Immature natural killer cell (primary cell): ENCODE data around the gene CHST8. TPM values are rescaled to one million over a fixed set of nuclear protein-coding genes. Genes with fewer than 3 reads are reported as not detected.

ENCODE experiments used
- DNase-seq, 3 donors: peaks; one replicate each; pipeline ENCODE4 v3.0.0; 2022; ENCODE audit warnings: mixed read lengths in 1 of 3
- H3K27ac Mint-ChIP-seq, 6 donors: one replicate each; pipeline ENCODE4 v1.8.0; 2020; ENCODE audit warnings: mixed read lengths in 6 of 6, mild to moderate bottlenecking in 5 of 6, inconsistent platforms in 4 of 6, moderate library complexity in 3 of 6
- H3K27me3 Mint-ChIP-seq, 3 donors: one replicate each; pipeline ENCODE4 v1.8.0; 2020 to 2021; ENCODE audit warnings: low read depth in 3 of 3, mild to moderate bottlenecking in 3 of 3, mixed read lengths in 3 of 3, moderate library complexity in 3 of 3, inconsistent platforms in 1 of 3
- H3K36me3 Mint-ChIP-seq, 3 donors: one replicate each; pipeline ENCODE4 v1.8.0; 2020; ENCODE audit warnings: mixed read lengths in 3 of 3, inconsistent platforms in 2 of 3, mild to moderate bottlenecking in 2 of 3
- H3K4me1 Mint-ChIP-seq, 2 donors: one replicate each; pipeline ENCODE4 v1.8.0; 2020; ENCODE audit warnings: inconsistent platforms in 2 of 2, mild to moderate bottlenecking in 2 of 2, mixed read lengths in 2 of 2, moderate library complexity in 1 of 2
- H3K4me3 Mint-ChIP-seq, 5 donors: one replicate each; pipeline ENCODE4 v1.8.0; 2020; ENCODE audit warnings: mild to moderate bottlenecking in 5 of 5, mixed read lengths in 5 of 5, inconsistent platforms in 3 of 5, moderate library complexity in 3 of 5
- H3K9me3 Mint-ChIP-seq, 6 donors: one replicate each; pipeline ENCODE4 v1.8.0; 2020; ENCODE audit warnings: mild to moderate bottlenecking in 6 of 6, mixed read lengths in 6 of 6, inconsistent platforms in 4 of 6, moderate library complexity in 3 of 6
- polyA plus RNA-seq, 3 donors: library from polyadenylated mRNA; unstranded; fragments of 300-500 nt; fragmentation: Illumina TruSeq; gene quantifications; one replicate each; pipeline ENCODE4 v1.2.3, GENCODE V29; 2021

The CHST8 gene
- polyA plus RNA-seq, 3 donors from 2014 or later = not detected

GRCh38 chr19:33752945-33753344 is 131.2 kb downstream of the CHST8 start:
- no peak overlapping the region for H3K4me3 Mint-ChIP-seq
- DNase-seq = no peak
- no peaks in the 10 kb centered on the region for H3K36me3 Mint-ChIP-seq
- no peaks in the 10 kb centered on the region for H3K9me3 Mint-ChIP-seq
- no peak overlapping the region for H3K27ac Mint-ChIP-seq
- H3K27me3 Mint-ChIP-seq = peaks cover 0 to 7% (median 3%) of the 10 kb centered on the region in 3 donors
- H3K4me1 Mint-ChIP-seq = no peaks in the 10 kb centered on the region

GRCh38 chr19:33754361-33754760 is 132.6 kb downstream of the CHST8 start:
- no peaks in the 10 kb centered on the region for H3K9me3 Mint-ChIP-seq
- H3K27ac Mint-ChIP-seq = no peak overlapping the region
- H3K36me3 Mint-ChIP-seq = no peaks in the 10 kb centered on the region
- DNase-seq = no peak
- H3K4me1 Mint-ChIP-seq = peaks cover 0 to 2% of the 10 kb centered on the region in 2 donors
- no peak overlapping the region for H3K4me3 Mint-ChIP-seq
- H3K27me3 Mint-ChIP-seq = peaks cover 0 to 7% (median 0%) of the 10 kb centered on the region in 3 donors

- H3K9me3 Mint-ChIP-seq = no peaks in the 10 kb centered on the region
- H3K4me3 Mint-ChIP-seq = no peak overlapping the region
- DNase-seq = no peak
- peaks cover 0 to 8% (median under 1%) of the 10 kb centered on the region in 3 donors for H3K27me3 Mint-ChIP-seq
- no peak overlapping the region for H3K27ac Mint-ChIP-seq
- H3K4me1 Mint-ChIP-seq = peaks cover 0 to 2% of the 10 kb centered on the region in 2 donors
- H3K36me3 Mint-ChIP-seq = no peaks in the 10 kb centered on the region
These were observed 133.6 kb downstream of the CHST8 start for GRCh38 chr19:33755099-33756035.

GRCh38 chr19:33756177-33756576 is 134.4 kb downstream of the CHST8 start:
- DNase-seq = no peak
- Mint-ChIP-seq H3K4me1 (peaks cover 0 to 2% of the 10 kb centered on the region in 2 donors), H3K4me3 (no peak overlapping the region), H3K36me3 (no peaks in the 10 kb centered on the region), H3K27me3 (peaks cover 0 to 7% (median 2%) of the 10 kb centered on the region in 3 donors), H3K27ac (no peak overlapping the region), H3K9me3 (no peaks in the 10 kb centered on the region)

- DNase-seq = no peak
- Mint-ChIP-seq H3K36me3 (no peaks in the 10 kb centered on the region), H3K9me3 (no peaks in the 10 kb centered on the region), H3K4me3 (no peak overlapping the region), H3K27ac (no peak overlapping the region), H3K27me3 (peaks cover 2 to 6% (median 2%) of the 10 kb centered on the region in 3 donors), H3K4me1 (peaks cover 0 to 2% of the 10 kb centered on the region in 2 donors)
These were observed 136.8 kb downstream of the CHST8 start for GRCh38 chr19:33758541-33759013.

GRCh38 chr19:33759356-33759755 is 137.6 kb downstream of the CHST8 start:
- Mint-ChIP-seq H3K36me3 (no peaks in the 10 kb centered on the region), H3K27ac (no peak overlapping the region), H3K4me1 (peaks cover 0 to 2% of the 10 kb centered on the region in 2 donors), H3K4me3 (no peak overlapping the region), H3K27me3 (peaks cover 2 to 3% (median 2%) of the 10 kb centered on the region in 3 donors), H3K9me3 (no peaks in the 10 kb centered on the region)
- DNase-seq = no peak

GRCh38 chr19:33763633-33764371 is 142.0 kb downstream of the CHST8 start:
- no peak for DNase-seq
- Mint-ChIP-seq H3K4me3 (no peak overlapping the region), H3K4me1 (peaks cover 0 to under 1% of the 10 kb centered on the region in 2 donors)

GRCh38 chr19:33766623-33767022 is 144.9 kb downstream of the CHST8 start:
- Mint-ChIP-seq H3K4me1 (no peaks in the 10 kb centered on the region), H3K36me3 (no peaks in the 10 kb centered on the region), H3K27ac (no peak overlapping the region), H3K4me3 (no peak overlapping the region), H3K27me3 (peaks cover 1 to 6% (median 4%) of the 10 kb centered on the region in 3 donors), H3K9me3 (no peaks in the 10 kb centered on the region)
- no peak for DNase-seq

More at GRCh38 chr19:33763633-33764371, 142.0 kb downstream of the CHST8 start:
- H3K27me3 Mint-ChIP-seq = peaks cover 2 to 7% (median 5%) of the 10 kb centered on the region in 3 donors
- no peaks in the 10 kb centered on the region for H3K9me3 Mint-ChIP-seq
- no peaks in the 10 kb centered on the region for H3K36me3 Mint-ChIP-seq
- no peak overlapping the region for H3K27ac Mint-ChIP-seq

- Mint-ChIP-seq H3K4me3 (no peak overlapping the region), H3K9me3 (no peaks in the 10 kb centered on the region), H3K27ac (no peak overlapping the region), H3K36me3 (no peaks in the 10 kb centered on the region), H3K4me1 (no peaks in the 10 kb centered on the region), H3K27me3 (peaks cover 1 to 6% (median 3%) of the 10 kb centered on the region in 3 donors)
- no peak for DNase-seq
These were observed 146.2 kb downstream of the CHST8 start for GRCh38 chr19:33767898-33768413.

- no peaks in the 10 kb centered on the region for H3K9me3 Mint-ChIP-seq
- no peak overlapping the region for H3K4me3 Mint-ChIP-seq
- no peaks in the 10 kb centered on the region for H3K4me1 Mint-ChIP-seq
These were observed 147.5 kb downstream of the CHST8 start for GRCh38 chr19:33769208-33769607.

GRCh38 chr19:33770107-33770506 is 148.4 kb downstream of the CHST8 start:
- Mint-ChIP-seq H3K9me3 (no peaks in the 10 kb centered on the region), H3K27ac (no peak overlapping the region), H3K27me3 (peaks cover under 1 to 6% (median 1%) of the 10 kb centered on the region in 3 donors), H3K36me3 (no peaks in the 10 kb centered on the region), H3K4me3 (no peak overlapping the region), H3K4me1 (no peaks in the 10 kb centered on the region)
- no peak for DNase-seq

More at GRCh38 chr19:33769208-33769607, 147.5 kb downstream of the CHST8 start:
- no peak overlapping the region for H3K27ac Mint-ChIP-seq
- DNase-seq = no peak
- no peaks in the 10 kb centered on the region for H3K36me3 Mint-ChIP-seq
- H3K27me3 Mint-ChIP-seq = peaks cover 1 to 6% (median 3%) of the 10 kb centered on the region in 3 donors

- Mint-ChIP-seq H3K4me3 (no peak overlapping the region), H3K27ac (no peak overlapping the region), H3K4me1 (peaks cover 0 to 1% of the 10 kb centered on the region in 2 donors), H3K27me3 (peaks cover 0 to 4% (median 1%) of the 10 kb centered on the region in 3 donors), H3K9me3 (no peaks in the 10 kb centered on the region), H3K36me3 (no peaks in the 10 kb centered on the region)
- DNase-seq = peak; percentile 14 to 45 (median 39)
These were observed 149.8 kb downstream of the CHST8 start for GRCh38 chr19:33771384-33772101.
